ENCODE measurements around the gene BCAS3.
A peak's percentile ranks its signal among the peaks of the same experiment; 100 is the strongest.
"Not testable (repeated sequence)": the region's sequence is repeated elsewhere in the genome, so short reads cannot be mapped to it uniquely, and the experiment has no call there.

The BCAS3 gene

GRCh38 chr17:60677308-60678117, at the start of gene BCAS3:
BCAS3 (plus strand) TSS chr17:60677851.
- peak; percentile 99 for DNase-seq

GRCh38 chr17:60628252-60628889, 49.3 kb upstream of the BCAS3 start:
- DNase-seq = no peak

- no peak for DNase-seq
These were observed 48.5 kb upstream of the BCAS3 start for GRCh38 chr17:60629120-60629519.

GRCh38 chr17:60630352-60630751, 47.3 kb upstream of the BCAS3 start:
- no peak for DNase-seq

GRCh38 chr17:60631119-60631518, 46.5 kb upstream of the BCAS3 start:
- DNase-seq = no peak

GRCh38 chr17:60637683-60638082, 40.0 kb upstream of the BCAS3 start:
- no peak for DNase-seq

GRCh38 chr17:60639019-60639330, 38.7 kb upstream of the BCAS3 start:
- DNase-seq = no peak

- DNase-seq = peak; percentile 14
These were observed 37.1 kb upstream of the BCAS3 start for GRCh38 chr17:60640503-60640902.

GRCh38 chr17:60641126-60641525, 36.5 kb upstream of the BCAS3 start:
- DNase-seq = peak; percentile 20

GRCh38 chr17:60641810-60642220, 35.8 kb upstream of the BCAS3 start:
- peak; percentile 81 for DNase-seq

- no peak for DNase-seq
These were observed 31.6 kb upstream of the BCAS3 start for GRCh38 chr17:60645918-60646523.

GRCh38 chr17:60646701-60647100, 30.9 kb upstream of the BCAS3 start:
- no peak for DNase-seq

- DNase-seq = no peak
These were observed 29.9 kb upstream of the BCAS3 start for GRCh38 chr17:60647705-60648104.

- no peak for DNase-seq
These were observed 25.0 kb upstream of the BCAS3 start for GRCh38 chr17:60652454-60653247.

- DNase-seq = no peak
These were observed 24.1 kb upstream of the BCAS3 start for GRCh38 chr17:60653569-60653968.

- no peak for DNase-seq
These were observed 21.2 kb upstream of the BCAS3 start for GRCh38 chr17:60656499-60656898.

- no peak for DNase-seq
These were observed 18.5 kb upstream of the BCAS3 start for GRCh38 chr17:60659156-60659555.

- no peak for DNase-seq
These were observed 16.2 kb upstream of the BCAS3 start for GRCh38 chr17:60661489-60661888.

- peak; percentile 27 for DNase-seq
These were observed 13.6 kb upstream of the BCAS3 start for GRCh38 chr17:60664022-60664421.

- DNase-seq = no peak
These were observed 12.0 kb upstream of the BCAS3 start for GRCh38 chr17:60665602-60666001.

- not testable (repeated sequence) for DNase-seq
These were observed 8.9 kb upstream of the BCAS3 start for GRCh38 chr17:60668741-60669140.

- DNase-seq = no peak
These were observed 6.2 kb upstream of the BCAS3 start for GRCh38 chr17:60671482-60671881.

GRCh38 chr17:60674637-60675036, 3.0 kb upstream of the BCAS3 start:
- DNase-seq = not testable (repeated sequence)

Measured in fibroblast of skin of right biceps (primary cell).